Cardiac muscle cell (in vitro differentiated cells and primary cell): ENCODE results near the gene PAMR1. TPM values are rescaled to one million over a fixed set of nuclear protein-coding genes. Genes with fewer than 3 reads are reported as not detected.

Experiments used
- DNase-seq, 2 donors: peaks; one replicate each; pipeline versions ENCODE4 v3.0.0 to v3.0.0-alpha.2; 2010 to 2017; ENCODE audit warnings: low read depth in 1 of 2, low spot score in 1 of 2
- H3K27ac ChIP-seq: fragments of 200-600 bp; sonication (generic); 2 replicates; pipeline ENCODE4 v1.5.1; 2016
- H3K27me3 ChIP-seq: fragments of 200-600 bp; sonication (generic); 2 replicates; pipeline ENCODE4 v1.6.0; 2016; ENCODE audit warnings: control low read depth
- H3K36me3 ChIP-seq: fragments of 200-600 bp; sonication (generic); 2 replicates; pipeline ENCODE4 v1.5.1; 2016; ENCODE audit warnings: control low read depth
- H3K4me1 ChIP-seq: fragments of 200-600 bp; sonication (generic); 2 replicates; pipeline ENCODE4 v1.8.1; 2017; ENCODE audit warnings: low read depth, mild to moderate bottlenecking, mixed run types
- H3K4me3 ChIP-seq: fragments of 200-600 bp; sonication (generic); 2 replicates; pipeline ENCODE4 v1.5.1; 2016; ENCODE audit warnings: mild to moderate bottlenecking
- H3K9me3 ChIP-seq: fragments of 200-600 bp; sonication (generic); 2 replicates; pipeline ENCODE4 v1.5.1; 2017; ENCODE audit warnings: low read depth, mild to moderate bottlenecking, control low read depth
- polyA plus RNA-seq: library from polyadenylated mRNA; unstranded; fragments of >200 nt; fragmentation: Nextera tagmentation; extraction: Ambion mirVana; gene quantifications from 2 replicates; pipeline ENCODE4 v1.2.1, GENCODE V29; 2016
- total RNA-seq: library from RNA; depleted of rRNA; stranded (reverse); fragments of >200 nt; gene quantifications from 2 replicates; pipeline ENCODE4 v1.2.3, GENCODE V29; 2016
- TF ChIP-seq, protein P1 (sequence below): IDR thresholded peaks from 2 replicates; pipeline ENCODE4 v1.5.1; 2012; ENCODE audit warnings: low read depth, mild to moderate bottlenecking, low read length

PAMR1 gene, protein sequence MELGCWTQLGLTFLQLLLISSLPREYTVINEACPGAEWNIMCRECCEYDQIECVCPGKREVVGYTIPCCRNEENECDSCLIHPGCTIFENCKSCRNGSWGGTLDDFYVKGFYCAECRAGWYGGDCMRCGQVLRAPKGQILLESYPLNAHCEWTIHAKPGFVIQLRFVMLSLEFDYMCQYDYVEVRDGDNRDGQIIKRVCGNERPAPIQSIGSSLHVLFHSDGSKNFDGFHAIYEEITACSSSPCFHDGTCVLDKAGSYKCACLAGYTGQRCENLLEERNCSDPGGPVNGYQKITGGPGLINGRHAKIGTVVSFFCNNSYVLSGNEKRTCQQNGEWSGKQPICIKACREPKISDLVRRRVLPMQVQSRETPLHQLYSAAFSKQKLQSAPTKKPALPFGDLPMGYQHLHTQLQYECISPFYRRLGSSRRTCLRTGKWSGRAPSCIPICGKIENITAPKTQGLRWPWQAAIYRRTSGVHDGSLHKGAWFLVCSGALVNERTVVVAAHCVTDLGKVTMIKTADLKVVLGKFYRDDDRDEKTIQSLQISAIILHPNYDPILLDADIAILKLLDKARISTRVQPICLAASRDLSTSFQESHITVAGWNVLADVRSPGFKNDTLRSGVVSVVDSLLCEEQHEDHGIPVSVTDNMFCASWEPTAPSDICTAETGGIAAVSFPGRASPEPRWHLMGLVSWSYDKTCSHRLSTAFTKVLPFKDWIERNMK
- total RNA-seq (0.35 and 0.77 TPM in 2 replicates), polyA plus RNA-seq (0.15 TPM in 1 of 2 replicates, not detected in the other)

- no peak within 1 kb of the TSS for H3K27ac ChIP-seq
- TF ChIP-seq, protein P1, sequence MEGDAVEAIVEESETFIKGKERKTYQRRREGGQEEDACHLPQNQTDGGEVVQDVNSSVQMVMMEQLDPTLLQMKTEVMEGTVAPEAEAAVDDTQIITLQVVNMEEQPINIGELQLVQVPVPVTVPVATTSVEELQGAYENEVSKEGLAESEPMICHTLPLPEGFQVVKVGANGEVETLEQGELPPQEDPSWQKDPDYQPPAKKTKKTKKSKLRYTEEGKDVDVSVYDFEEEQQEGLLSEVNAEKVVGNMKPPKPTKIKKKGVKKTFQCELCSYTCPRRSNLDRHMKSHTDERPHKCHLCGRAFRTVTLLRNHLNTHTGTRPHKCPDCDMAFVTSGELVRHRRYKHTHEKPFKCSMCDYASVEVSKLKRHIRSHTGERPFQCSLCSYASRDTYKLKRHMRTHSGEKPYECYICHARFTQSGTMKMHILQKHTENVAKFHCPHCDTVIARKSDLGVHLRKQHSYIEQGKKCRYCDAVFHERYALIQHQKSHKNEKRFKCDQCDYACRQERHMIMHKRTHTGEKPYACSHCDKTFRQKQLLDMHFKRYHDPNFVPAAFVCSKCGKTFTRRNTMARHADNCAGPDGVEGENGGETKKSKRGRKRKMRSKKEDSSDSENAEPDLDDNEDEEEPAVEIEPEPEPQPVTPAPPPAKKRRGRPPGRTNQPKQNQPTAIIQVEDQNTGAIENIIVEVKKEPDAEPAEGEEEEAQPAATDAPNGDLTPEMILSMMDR = no peak
- H3K4me1 ChIP-seq = no peaks in the 10 kb centered on the region
- no peaks in the 10 kb centered on the region for H3K36me3 ChIP-seq
- H3K9me3 ChIP-seq = no peaks in the 10 kb centered on the region
- peaks cover 14% of the 10 kb centered on the region for H3K27me3 ChIP-seq
- peak within 1 kb of the TSS; percentile 29 for H3K4me3 ChIP-seq
- peak; percentile 74 to 89 for DNase-seq
Measured at GRCh38 chr11:35525501-35526175, at the start of gene PAMR1. TSS of gene PAMR1 (minus strand) at chr11:35525616. CDS start at chr11:35525585, 31 bp downstream.

- no peaks in the 10 kb centered on the region for H3K9me3 ChIP-seq
- H3K27ac ChIP-seq = no peak overlapping the region
- no peaks in the 10 kb centered on the region for H3K4me1 ChIP-seq
- H3K4me3 ChIP-seq = no peak overlapping the region
- TF ChIP-seq, protein P1 = no peak
- H3K36me3 ChIP-seq = no peaks in the 10 kb centered on the region
- H3K27me3 ChIP-seq = no peaks in the 10 kb centered on the region
- DNase-seq = no peak
Measured at GRCh38 chr11:35571696-35572095, 46.3 kb upstream of the PAMR1 start.

- H3K4me1 ChIP-seq = no peaks in the 10 kb centered on the region
- no peak for DNase-seq
- no peak overlapping the region for H3K27ac ChIP-seq
- no peaks in the 10 kb centered on the region for H3K36me3 ChIP-seq
- no peak overlapping the region for H3K4me3 ChIP-seq
- H3K9me3 ChIP-seq = no peaks in the 10 kb centered on the region
- peaks cover 3% of the 10 kb centered on the region for H3K27me3 ChIP-seq
- TF ChIP-seq, protein P1 = no peak
Measured at GRCh38 chr11:35567737-35568465, 42.5 kb upstream of the PAMR1 start.

- H3K36me3 ChIP-seq = no peaks in the 10 kb centered on the region
- no peaks in the 10 kb centered on the region for H3K9me3 ChIP-seq
- H3K27me3 ChIP-seq = peaks cover 3% of the 10 kb centered on the region
- H3K4me1 ChIP-seq = no peaks in the 10 kb centered on the region
- DNase-seq = no peak
- no peak overlapping the region for H3K27ac ChIP-seq
- TF ChIP-seq, protein P1 = no peak
- H3K4me3 ChIP-seq = no peak overlapping the region
Measured at GRCh38 chr11:35566885-35567284, 41.5 kb upstream of the PAMR1 start.

DNA sequence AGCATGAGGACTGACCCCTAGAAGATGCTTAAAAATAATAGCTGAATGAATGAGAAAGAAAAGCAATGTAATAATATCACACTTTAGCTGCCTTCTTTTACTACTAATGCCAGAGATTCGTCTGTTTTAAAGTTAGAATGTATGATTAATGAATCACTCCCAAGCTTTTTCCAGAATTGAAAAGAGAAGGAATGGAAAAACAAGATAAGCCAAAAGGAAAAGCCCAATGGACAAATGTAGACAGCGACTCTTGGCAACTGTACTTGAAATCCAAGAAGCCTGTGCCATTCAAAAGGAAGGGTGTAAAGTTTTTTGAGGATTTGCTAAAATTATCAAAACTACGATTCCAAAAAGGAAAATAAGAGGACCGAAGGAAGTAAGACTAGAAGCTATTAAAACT, 40.8 kb upstream of the PAMR1 start:
- H3K36me3 ChIP-seq = no peaks in the 10 kb centered on the region
- no peak overlapping the region for H3K27ac ChIP-seq
- H3K4me3 ChIP-seq = no peak overlapping the region
- H3K4me1 ChIP-seq = no peaks in the 10 kb centered on the region
- H3K27me3 ChIP-seq = peaks cover 3% of the 10 kb centered on the region
- H3K9me3 ChIP-seq = no peaks in the 10 kb centered on the region
- peak in 1 of 2 donors; percentile 48 for DNase-seq
- TF ChIP-seq, protein P1 = no peak
